Peyer's patch (tissue), 4 donors: ENCODE data around the gene PHAX. TPM values are rescaled to one million over a fixed set of nuclear protein-coding genes. Genes with fewer than 3 reads are reported as not detected.

Experiments used
- DNase-seq, 3 donors: peaks; one replicate each; pipeline ENCODE4 v3.0.0-alpha.2; 2017 to 2019
- H3K27ac ChIP-seq, 4 donors: fragments of 200-600 bp; sonication (generic); one replicate each; pipeline ENCODE4 v1.5.1; 2016 to 2019
- H3K27me3 ChIP-seq, 2 donors: fragments of 200-600 bp; sonication (generic); one replicate each; pipeline ENCODE4 v1.5.1; 2019
- H3K36me3 ChIP-seq, 3 donors: fragments of 200-600 bp; sonication (generic); one replicate each; pipeline ENCODE4 v1.5.1; 2016 to 2019
- H3K4me1 ChIP-seq, 4 donors: fragments of 200-600 bp; sonication (generic); one replicate each; pipeline ENCODE4 v1.5.1; 2016 to 2019
- H3K4me3 ChIP-seq, 4 donors: fragments of 200-600 bp; sonication (generic); 1 replicate in 3 of 4; 2 replicates in 1 of 4; pipeline ENCODE4 v1.5.1; 2016 to 2019; ENCODE audit warnings: mild to moderate bottlenecking in 1 of 4
- H3K9me3 ChIP-seq, 4 donors: fragments of 200-600 bp; sonication (generic); one replicate each; pipeline ENCODE4 v1.5.1; 2016 to 2019; ENCODE audit warnings: mild to moderate bottlenecking in 1 of 4
- POLR2A ChIP-seq, 2 donors: fragments of 450-650 bp; IDR thresholded peaks; one replicate each; pipeline ENCODE4 v1.5.1; 2017; ENCODE audit warnings: antibody characterized with exemption in 2 of 2, mild to moderate bottlenecking in 2 of 2, moderate library complexity in 2 of 2
- small RNA-seq, 2 donors: library from RNA; depleted of rRNA; stranded (forward); fragments of <200 nt; gene quantifications; one replicate each; pipeline ENCODE3, GENCODE V24; 2016
- total RNA-seq, 4 donors: library from RNA; depleted of rRNA; stranded (reverse); fragments of >200 nt; gene quantifications; one replicate each; pipeline ENCODE4 v1.1.0, GENCODE V29; 2016
- TF ChIP-seq, protein P1 (sequence below), 6 experiments: fragments of 450-650 bp in 4 of 6; fragments of 200-600 bp in 2 of 6; sonication (generic) in 1 of 6; IDR thresholded peaks; one replicate each; pipeline ENCODE4 v1.5.1; 2017 to 2019; ENCODE audit warnings: antibody characterized with exemption in 6 of 6, mild to moderate bottlenecking in 3 of 6, moderate library complexity in 1 of 6

PHAX gene
- total RNA-seq, 4 donors from 2014 or later: 25.6 to 31.4 (median 27.4) TPM

DNA sequence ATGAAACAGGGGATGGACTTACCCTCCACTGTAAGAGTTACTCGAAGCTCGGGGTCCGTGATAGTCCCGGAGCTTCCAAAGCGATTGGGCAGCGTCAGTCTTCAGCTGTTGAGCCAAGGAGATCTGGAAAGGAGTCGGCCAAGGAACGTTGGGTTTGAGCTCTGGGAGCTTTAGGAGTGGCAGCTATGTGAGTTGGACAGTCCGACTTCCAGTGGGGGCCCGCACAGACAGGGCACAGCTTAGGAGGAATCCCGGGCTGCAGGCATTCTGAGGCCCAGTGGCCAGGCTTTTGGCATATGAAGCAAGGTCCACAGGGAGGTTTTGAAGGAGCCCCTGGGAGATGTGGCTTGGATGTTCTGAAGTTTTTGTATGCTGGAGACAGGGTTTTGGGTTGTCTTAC lies 72.7 kb downstream of the PHAX start:
- Histone ChIP-seq H3K9me3 (peaks cover 0 to 7% (median 0%) of the 10 kb centered on the region in 4 donors), H3K27ac (no peak overlapping the region), H3K4me3 (no peak overlapping the region), H3K36me3 (no peaks in the 10 kb centered on the region), H3K4me1 (no peaks in the 10 kb centered on the region), H3K27me3 (no peaks in the 10 kb centered on the region)
- TF ChIP-seq, protein P1, sequence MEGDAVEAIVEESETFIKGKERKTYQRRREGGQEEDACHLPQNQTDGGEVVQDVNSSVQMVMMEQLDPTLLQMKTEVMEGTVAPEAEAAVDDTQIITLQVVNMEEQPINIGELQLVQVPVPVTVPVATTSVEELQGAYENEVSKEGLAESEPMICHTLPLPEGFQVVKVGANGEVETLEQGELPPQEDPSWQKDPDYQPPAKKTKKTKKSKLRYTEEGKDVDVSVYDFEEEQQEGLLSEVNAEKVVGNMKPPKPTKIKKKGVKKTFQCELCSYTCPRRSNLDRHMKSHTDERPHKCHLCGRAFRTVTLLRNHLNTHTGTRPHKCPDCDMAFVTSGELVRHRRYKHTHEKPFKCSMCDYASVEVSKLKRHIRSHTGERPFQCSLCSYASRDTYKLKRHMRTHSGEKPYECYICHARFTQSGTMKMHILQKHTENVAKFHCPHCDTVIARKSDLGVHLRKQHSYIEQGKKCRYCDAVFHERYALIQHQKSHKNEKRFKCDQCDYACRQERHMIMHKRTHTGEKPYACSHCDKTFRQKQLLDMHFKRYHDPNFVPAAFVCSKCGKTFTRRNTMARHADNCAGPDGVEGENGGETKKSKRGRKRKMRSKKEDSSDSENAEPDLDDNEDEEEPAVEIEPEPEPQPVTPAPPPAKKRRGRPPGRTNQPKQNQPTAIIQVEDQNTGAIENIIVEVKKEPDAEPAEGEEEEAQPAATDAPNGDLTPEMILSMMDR (IDR thresholded peaks at IDR 0.05): no peak
- no peak for TF ChIP-seq POLR2A (IDR thresholded peaks at IDR 0.05)
- DNase-seq: no peak

DNA sequence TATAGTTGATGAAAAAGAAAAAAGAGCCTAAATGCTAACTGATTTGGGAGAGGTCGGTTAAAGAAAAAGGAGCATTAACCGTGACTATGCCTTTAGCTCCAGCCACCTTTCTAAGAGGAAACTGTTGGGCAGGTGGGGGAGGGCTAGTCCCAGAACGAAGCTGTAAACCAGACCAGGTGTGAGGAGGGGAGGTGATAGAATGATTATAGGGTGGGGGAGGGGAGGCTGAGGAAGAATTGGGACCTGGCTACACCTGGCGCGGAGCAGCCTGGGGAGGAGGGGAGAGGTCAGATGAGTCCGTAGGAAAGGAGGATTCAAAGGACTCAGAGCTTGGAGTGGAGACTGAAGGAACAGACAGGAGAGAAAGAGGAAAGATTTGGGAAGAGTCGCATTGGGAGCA lies 73.4 kb downstream of the PHAX start:
- no peak for TF ChIP-seq POLR2A (IDR thresholded peaks at IDR 0.05)
- TF ChIP-seq, protein P1 (IDR thresholded peaks at IDR 0.05): no peak
- Histone ChIP-seq H3K36me3 (no peaks in the 10 kb centered on the region), H3K4me3 (peak overlapping the region in 3 of 4 donors; percentile 15 to 47 (median 36)), H3K4me1 (no peaks in the 10 kb centered on the region), H3K27me3 (no peaks in the 10 kb centered on the region), H3K9me3 (peaks cover 0 to 7% (median 0%) of the 10 kb centered on the region in 4 donors), H3K27ac (peak overlapping the region in 1 of 4 donors; percentile 2)
- DNase-seq: peak in 1 of 3 donors; percentile 49

DNA sequence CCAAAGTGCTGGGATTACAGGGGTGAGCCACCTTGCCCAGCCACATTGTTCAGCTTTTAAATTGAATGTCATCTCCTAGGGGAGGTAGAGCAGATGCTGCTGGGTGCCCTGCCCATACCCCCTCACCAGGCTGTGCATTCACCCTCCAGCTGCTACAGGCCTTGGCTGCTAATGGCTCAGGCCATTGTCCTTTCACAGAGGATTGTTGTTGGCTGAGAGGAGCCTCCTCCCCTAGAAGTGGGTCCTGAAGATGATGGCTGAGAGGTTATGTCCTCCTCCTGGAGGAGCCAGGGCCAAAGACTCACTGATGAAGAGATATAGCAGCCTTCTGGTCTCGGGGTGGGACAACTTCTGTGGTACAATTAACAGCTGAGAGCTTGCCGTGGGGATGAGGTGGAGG lies 74.6 kb downstream of the PHAX start:
- H3K27me3 ChIP-seq: no peaks in the 10 kb centered on the region
- H3K4me1 ChIP-seq: no peaks in the 10 kb centered on the region
- H3K4me3 ChIP-seq: no peak overlapping the region
- no peak overlapping the region for H3K27ac ChIP-seq
- no peak for TF ChIP-seq POLR2A (IDR thresholded peaks at IDR 0.05)
- no peaks in the 10 kb centered on the region for H3K9me3 ChIP-seq
- no peak for DNase-seq
- no peaks in the 10 kb centered on the region for H3K36me3 ChIP-seq

DNA sequence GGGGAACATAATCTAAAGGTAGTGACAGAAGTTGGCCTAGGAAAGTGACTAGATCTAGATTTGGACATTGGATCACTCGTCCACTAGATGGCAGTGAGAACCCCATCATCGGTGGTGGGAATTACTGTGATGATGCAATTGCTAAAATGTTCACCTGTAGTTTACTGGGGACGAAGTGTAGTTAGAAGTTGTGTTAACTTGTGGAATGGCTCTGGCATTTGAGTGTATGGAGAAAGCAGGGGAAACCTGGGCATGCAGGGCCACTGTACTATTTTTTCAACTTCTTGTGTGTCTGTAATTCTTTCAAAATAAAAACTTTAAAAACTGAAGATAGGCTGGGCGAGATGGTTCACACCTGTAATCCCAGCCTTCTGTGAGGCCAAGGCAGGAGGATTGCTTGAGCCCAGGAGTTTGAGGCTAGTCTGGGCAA lies 75.5 kb downstream of the PHAX start:
- TF ChIP-seq, protein P1 (IDR thresholded peaks at IDR 0.05): peak; percentile 61 to 94 (median 84)
- no peak for TF ChIP-seq POLR2A (IDR thresholded peaks at IDR 0.05)

More for the DNA sequence above, 75.5 kb downstream of the PHAX start:
- Histone ChIP-seq H3K27me3 (no peaks in the 10 kb centered on the region), H3K4me1 (no peaks in the 10 kb centered on the region), H3K27ac (no peak overlapping the region), H3K9me3 (no peaks in the 10 kb centered on the region), H3K36me3 (no peaks in the 10 kb centered on the region), H3K4me3 (no peak overlapping the region)
- peak in 2 of 3 donors; percentile 52 to 83 for DNase-seq

Small RNA genes within 50 kb of the gene (small RNA-seq; reads per million reads assigned to genes)
- gene BOLA3P3 (0 reads per million in 2 donors), gene RNU6-290P (0 reads per million in 2 donors)

Other genes with a start within 250 kb of the PHAX start
- 100 to 1,000 TPM in 3 of 4 donors, 10 to 100 TPM in 1; 38.0 to 165 (median 129) TPM for gene GRAMD2B, start 177.5 kb upstream of the PHAX start, total RNA-seq
- gene ALDH7A1, start 5.7 kb upstream of the PHAX start, total RNA-seq: 10 to 100 TPM; 19.4 to 25.7 (median 22.0) TPM
- 10 to 100 TPM; 18.6 to 83.3 (median 23.1) TPM for gene LMNB1, start 176.2 kb downstream of the PHAX start, total RNA-seq